Ovary (tissue), 9 donors: ENCODE data around the gene TP73. TPM values are rescaled to one million over a fixed set of nuclear protein-coding genes. Genes with fewer than 3 reads are reported as not detected.

Experiments used
- DNase-seq, 5 donors: peaks; one replicate each; pipeline ENCODE4 v3.0.0-alpha.2; 2019 to 2020
- H3K27ac ChIP-seq, 2 donors: fragments of 200-600 bp; one replicate each; pipeline versions ENCODE4 v1.5.1 to v1.8.0; 2019 to 2022
- H3K27me3 ChIP-seq: fragments of 200-600 bp; one replicate; pipeline ENCODE4 v1.8.0; 2022
- H3K36me3 ChIP-seq: fragments of 200-600 bp; sonication (generic); one replicate; pipeline ENCODE4 v1.5.1; 2019
- H3K4me1 ChIP-seq: one replicate; pipeline ENCODE4 v1.8.1; 2013; ENCODE audit warnings: mild to moderate bottlenecking, moderate library complexity; ENCODE audit not compliant: insufficient read depth
- H3K4me3 ChIP-seq: fragments of 200-600 bp; sonication (generic); one replicate; pipeline ENCODE4 v1.5.1; 2017
- H3K9me3 ChIP-seq, 2 donors: fragments of 200-600 bp in 1 of 2; sonication (generic) in 1 of 2; one replicate each; pipeline versions ENCODE4 v1.5.1 to v1.8.1; 2013 to 2019; ENCODE audit warnings: mild to moderate bottlenecking in 1 of 2, moderate library complexity in 1 of 2
- CTCF ChIP-seq, 3 donors: fragments of 450-650 bp in 2 of 3; fragments of 200-600 bp in 1 of 3; IDR thresholded peaks; one replicate each; pipeline versions ENCODE4 v1.5.1 to v1.8.0; 2016 to 2022; ENCODE audit warnings: antibody characterized with exemption in 3 of 3, mild to moderate bottlenecking in 1 of 3
- EP300 ChIP-seq: sonication (generic); formaldehyde crosslinking; IDR thresholded peaks from one replicate; pipeline ENCODE4 v1.6.1; 2017; ENCODE audit warnings: antibody characterized with exemption
- POLR2A ChIP-seq: fragments of 450-650 bp; IDR thresholded peaks from one replicate; pipeline ENCODE4 v1.6.1; 2017; ENCODE audit warnings: antibody characterized with exemption, mild to moderate bottlenecking, moderate library complexity
- WGBS, 3 donors: extraction: QIAGEN DNeasy Blood & Tissue Kit in 1 of 3; methylation state at CpG; one replicate each; pipeline versions ENCODE4 v1.1.5 to v1.1.7; 2013 to 2017; 5-methylcytosine and 5-hydroxymethylcytosine counted together
- intact Hi-C, 4 donors: fragments of 100-400 bp; cut with DNase I; formaldehyde crosslinking; loops; one replicate each; pipeline versions ENCODE4 v1.11.0 to v1.15.1; 2022 to 2023
- polyA plus RNA-seq, 2 donors: library from polyadenylated mRNA; stranded (reverse); fragments of 200-250 nt in 1 of 2; fragments of 350-450 nt in 1 of 2; fragmentation: Illumina TruSeq in 1 of 2; extraction: RNeasy Lipid Tissue Mini Kit (QIAGEN cat#74804) in 1 of 2; gene quantifications; one replicate each; pipeline ENCODE4 v1.2.3, GENCODE V29; 2013 to 2014
- total RNA-seq, 7 donors: library from RNA; depleted of rRNA in 2 of 7; stranded (reverse); fragments of >200 nt in 2 of 7; fragmentation: NEBNext Ultra II Directional in 3 of 7; extraction: Animal tissue kit (Norgen Biotek cat#: 25700) in 3 of 7; gene quantifications; one replicate each; pipeline versions ENCODE4 v1.1.0 to v1.2.4, GENCODE V29; 2016 to 2023
- donor health status: DM: no; HTN: no; CAD: no; lungs with moderate emphysema.
- donor health status: DM: no; HTN: no; CAD: no.
- donor health status: Bipolar disorder and iron deficiency.
- donor health status: DM: yes; HTN: yes; CAD: no.
- donor health status: DM: no; HTN: no; CAD: no.
- donor health status: DM: yes; HTN: yes; CAD: no.

TP73 gene
- total and polyA plus RNA-seq, 9 donors = 0.03 to 7.5 (median 0.42) TPM

- intact Hi-C loops = no loop called here
- TF ChIP-seq POLR2A (no peak), EP300 (no peak), CTCF (IDR thresholded peaks at IDR 0.05) (no peak)
- DNase-seq = no peak
- Histone ChIP-seq H3K4me1 (peaks cover 6% of the 10 kb centered on the region), H3K36me3 (no peaks in the 10 kb centered on the region), H3K9me3 (no peaks in the 10 kb centered on the region), H3K27ac (no peak overlapping the region), H3K27me3 (no peaks in the 10 kb centered on the region), H3K4me3 (peak overlapping the region; percentile 37)
- 60 to 72% (median 69%) methylated on average over 7 of the region's 7 CpGs for WGBS, 3 donors
These were observed 40.2 kb upstream of the TP73 start for GRCh38 chr1:3612123-3612522.

DNA sequence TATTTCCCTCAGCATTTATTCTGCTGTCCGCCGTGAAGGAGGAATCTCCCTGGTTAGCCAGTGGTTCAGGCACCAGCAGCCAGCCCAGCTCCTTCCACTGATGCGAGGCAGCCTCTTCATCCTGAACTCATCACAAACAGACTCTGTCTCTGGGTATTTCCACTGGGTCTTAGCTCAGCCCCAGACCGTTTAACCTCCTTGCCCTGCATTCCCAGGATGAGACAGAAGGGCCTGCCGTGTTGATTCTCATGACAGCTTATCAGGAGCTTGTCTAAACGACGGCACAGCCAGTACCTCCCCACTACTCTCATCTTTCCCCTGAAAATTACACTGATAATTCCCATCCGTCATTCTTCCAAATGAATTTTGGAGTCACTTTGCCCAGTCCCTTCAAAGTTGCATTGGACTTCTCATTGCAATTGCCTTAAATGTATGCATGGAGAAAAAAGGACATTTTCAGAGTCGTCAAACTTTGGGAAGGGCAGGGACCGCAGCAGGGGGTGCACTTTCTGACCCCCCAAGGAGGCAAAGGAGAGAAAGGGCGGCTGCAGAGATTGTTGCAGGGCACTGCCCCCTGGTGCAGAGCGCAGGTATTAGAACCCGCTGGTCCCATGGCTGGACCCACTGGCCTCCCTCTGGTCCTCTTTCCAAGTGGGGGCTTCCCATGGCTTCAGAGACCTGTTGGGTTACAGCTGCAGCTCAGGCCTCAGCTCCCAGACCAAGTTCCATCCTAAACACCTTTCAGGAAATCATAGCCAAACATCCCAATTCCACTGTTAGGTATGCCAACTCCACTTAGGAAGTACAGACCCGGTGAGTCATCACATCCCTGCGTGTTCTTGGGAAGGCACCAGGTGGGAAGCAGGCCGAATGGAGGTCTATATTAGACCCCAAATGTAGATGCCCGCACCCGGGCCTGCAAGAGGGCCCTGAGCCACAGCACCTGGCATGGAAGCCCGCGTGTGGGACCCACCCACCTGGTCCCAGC, 37.3 kb upstream of the TP73 start:
- Histone ChIP-seq H3K4me1 (peaks cover 7% of the 10 kb centered on the region), H3K9me3 (no peaks in the 10 kb centered on the region), H3K36me3 (no peaks in the 10 kb centered on the region), H3K27me3 (no peaks in the 10 kb centered on the region), H3K27ac (no peak overlapping the region), H3K4me3 (no peak overlapping the region)
- intact Hi-C loops = loop anchor here in 1 of 4 donors (5.0 kb wide), 1 partner anchor 48 kb away; no protein-coding TSS in a partner anchor
- WGBS, 3 donors = 68 to 81% (median 78%) methylated on average over 20 of the region's 20 CpGs
- TF ChIP-seq EP300 (no peak), CTCF (IDR thresholded peaks at IDR 0.05) (peak in 1 of 3 donors; percentile 17), POLR2A (no peak)
- DNase-seq = no peak

GRCh38 chr1:3616861-3617260, 35.5 kb upstream of the TP73 start:
- TF ChIP-seq POLR2A = no peak
- TF ChIP-seq CTCF (IDR thresholded peaks at IDR 0.05) = no peak
- TF ChIP-seq EP300 = no peak
- no peaks in the 10 kb centered on the region for H3K36me3 ChIP-seq
- no peaks in the 10 kb centered on the region for H3K9me3 ChIP-seq
- intact Hi-C loops = loop anchor here in 1 of 4 donors (5.0 kb wide), 1 partner anchor 50 kb away; no protein-coding TSS in a partner anchor
- H3K27ac ChIP-seq = no peak overlapping the region
- no peak overlapping the region for H3K4me3 ChIP-seq
- 83 to 91% (median 86%) methylated on average over 9 of the region's 9 CpGs for WGBS, 3 donors
- no peak for DNase-seq
- peaks cover 3% of the 10 kb centered on the region for H3K4me1 ChIP-seq
- no peaks in the 10 kb centered on the region for H3K27me3 ChIP-seq

DNA sequence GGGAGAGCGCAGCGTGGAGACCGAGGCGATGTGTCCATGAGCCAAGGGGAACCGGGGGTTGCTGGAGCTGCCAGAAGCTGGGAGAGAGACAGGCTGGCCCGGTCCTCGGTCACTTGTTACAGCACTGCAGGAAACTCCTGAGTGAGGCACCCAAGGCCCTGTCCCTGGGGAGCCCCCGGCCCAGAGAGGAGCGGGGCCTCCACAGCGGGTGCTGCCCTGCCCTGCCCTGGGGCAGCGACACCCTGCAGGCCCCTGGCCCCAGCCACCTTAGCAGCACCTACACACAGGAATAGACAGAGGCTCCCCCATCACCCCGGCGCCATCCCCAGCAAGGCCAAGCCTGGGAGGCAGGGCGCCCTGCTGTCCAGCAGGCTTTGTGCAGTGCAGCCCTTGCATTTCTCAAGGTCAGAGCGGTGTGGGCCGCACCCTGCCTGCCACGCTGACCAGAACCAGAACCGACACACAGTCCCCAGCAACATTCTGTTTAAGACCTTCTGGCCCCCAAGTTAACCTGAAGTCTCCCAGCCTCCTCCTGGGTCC, 34.4 kb upstream of the TP73 start:
- Histone ChIP-seq H3K27me3 (no peaks in the 10 kb centered on the region), H3K4me3 (no peak overlapping the region), H3K27ac (no peak overlapping the region), H3K36me3 (no peaks in the 10 kb centered on the region), H3K9me3 (no peaks in the 10 kb centered on the region), H3K4me1 (peaks cover 3% of the 10 kb centered on the region)
- TF ChIP-seq CTCF (IDR thresholded peaks at IDR 0.05) (no peak), POLR2A (no peak), EP300 (no peak)
- intact Hi-C loops = loop anchor here in 3 of 4 donors (2.0 to 5.0 kb wide), 5 partner anchors 51 to 163 kb away; partner anchors contain the start of gene ARHGEF16 (in 1 of the 3)
- DNase-seq = no peak
- WGBS, 3 donors = 75 to 83% (median 77%) methylated on average over 17 to 18 of the region's 18 CpGs
